Measurements from ENCODE around the gene KRTAP4-9. TPM values are rescaled to one million over a fixed set of nuclear protein-coding genes. Genes with fewer than 3 reads are reported as not detected.

KRTAP4-9 gene
- total and polyA plus RNA-seq, 2 of the 13 experiments (the other 11 are each of a cell fraction or from before 2014, with no cell fraction given): not detected

DNA sequence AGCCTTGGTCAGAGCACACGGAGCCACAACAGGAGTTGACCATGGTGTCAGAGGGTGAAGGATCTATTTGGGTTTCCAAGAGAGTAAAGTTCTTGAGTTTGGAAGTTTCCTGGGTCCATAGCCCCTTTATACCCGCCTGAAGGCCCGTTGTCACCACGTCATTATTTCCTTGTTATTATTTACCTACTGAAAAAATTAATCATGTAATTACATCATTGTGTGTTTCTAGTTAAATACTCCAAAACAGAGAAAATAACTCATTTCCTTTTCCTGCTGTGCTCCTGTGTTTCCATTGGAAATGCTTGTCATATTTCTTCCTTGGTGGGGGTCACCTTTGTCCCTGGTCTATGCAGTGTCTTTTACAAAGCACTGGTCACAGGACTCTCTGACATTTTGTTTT, 7.1 kb upstream of the KRTAP4-9 start, which contains the start of gene KRTAP4-8:
TSS of gene KRTAP4-8 (minus strand) at position 101 of the 400 bp plus-strand sequence. CDS start at position 43, 58 bp downstream.
- ChIA-PET POLR2A (no interaction called here), CTCF (ENCODE audit: low intra/inter-chr PET ratio, low total read pairs) (no interaction called here)
- H3K27ac ChIP-seq (ENCODE audit: extremely low read length, insufficient read depth, low read length): no peak within 1 kb of the TSS
- BruUV-seq (replicated peaks): no TSS peak
- no peak for TF ChIP-seq NCOA1 (CRISPR knock-in tag; IDR thresholded peaks at IDR 0.05)
- H3K9me3 ChIP-seq (ENCODE audit: low read length): no peaks in the 10 kb centered on the region
- ATAC-seq (no peak), FAIRE-seq (no peak), DNase-seq (ENCODE audit: low spot score) (no peak)
- H3K36me3 ChIP-seq (replicated peaks in 1 of 2; ENCODE audit: control insufficient read depth in 1 of 2, insufficient read depth in 2 of 2, low read length in 2 of 2): no peaks in the 10 kb centered on the region
- in situ Hi-C loops (cut with HindIII; ENCODE audit: extremely low pct_ligation_motif_present, low pct_unique_long_range_greater_than_20kb): no loop called here
- peaks cover 0 to 11% of the 10 kb centered on the region in 2 experiments; a peak in 2 of 5 replicates for H3K27me3 ChIP-seq (ENCODE audit: control insufficient read depth in 1 of 2, insufficient read depth in 2 of 2, low read length in 2 of 2)
- 6% methylated on average over 4 of the region's 4 CpGs for WGBS (ENCODE audit: low lambda C conversion rate)
- H3K4me1 ChIP-seq (ENCODE audit: insufficient read depth, low read length): no peaks in the 10 kb centered on the region
- no peak within 1 kb of the TSS for H3K4me3 ChIP-seq (replicated peaks in 1 of 3; ENCODE audit: insufficient read depth in 1 of 3, low read depth in 2 of 3, low read length in 3 of 3)
- no peaks in the 10 kb centered on the region for H3K79me2 ChIP-seq (ENCODE audit: insufficient read depth, low read length)
- intact Hi-C loops (cut with micrococcal nuclease; ENCODE audit: unreplicated experiment): no loop called here
- no peak within 1 kb of the TSS for H3K9ac ChIP-seq (ENCODE audit: insufficient read depth, low read depth, low read length)
- H3K4me2 ChIP-seq (ENCODE audit: low read depth, low read length): no peak within 1 kb of the TSS
- H4K20me1 ChIP-seq (ENCODE audit: insufficient read depth, low read length): no peaks in the 10 kb centered on the region
- no peak within 1 kb of the TSS for H2AFZ ChIP-seq (ENCODE audit: low read length)

- Histone ChIP-seq H3K4me2 (ENCODE audit: low read depth, low read length) (no peak overlapping the region), H3K9me3 (ENCODE audit: low read length) (no peaks in the 10 kb centered on the region), H4K20me1 (ENCODE audit: insufficient read depth, low read length) (no peaks in the 10 kb centered on the region), H3K36me3 (replicated peaks in 1 of 2; ENCODE audit: control insufficient read depth in 1 of 2, insufficient read depth in 2 of 2, low read length in 2 of 2) (no peaks in the 10 kb centered on the region), H3K9ac (ENCODE audit: insufficient read depth, low read depth, low read length) (no peak overlapping the region), H3K27me3 (ENCODE audit: control insufficient read depth in 1 of 2, insufficient read depth in 2 of 2, low read length in 2 of 2) (peaks cover 0 to 11% of the 10 kb centered on the region in 2 experiments; a peak in 2 of 5 replicates), H3K4me3 (replicated peaks in 1 of 3; ENCODE audit: insufficient read depth in 1 of 3, low read depth in 2 of 3, low read length in 3 of 3) (no peak overlapping the region), H3K79me2 (ENCODE audit: insufficient read depth, low read length) (no peaks in the 10 kb centered on the region), H3K4me1 (ENCODE audit: insufficient read depth, low read length) (no peaks in the 10 kb centered on the region), H3K27ac (ENCODE audit: extremely low read length, insufficient read depth, low read length) (no peak overlapping the region), H2AFZ (ENCODE audit: low read length) (no peak overlapping the region)
- ATAC-seq (no peak), DNase-seq (ENCODE audit: low spot score) (no peak), FAIRE-seq (no peak)
- ChIA-PET POLR2A (no interaction called here), CTCF (ENCODE audit: low intra/inter-chr PET ratio, low total read pairs) (no interaction called here)
- no TSS peak for BruUV-seq (replicated peaks)
- in situ Hi-C loops (cut with HindIII; ENCODE audit: extremely low pct_ligation_motif_present, low pct_unique_long_range_greater_than_20kb) (no loop called here), intact Hi-C loops (cut with micrococcal nuclease; ENCODE audit: unreplicated experiment) (no loop called here)
- TF ChIP-seq FOXP4 (CRISPR knock-in tag; IDR thresholded peaks at IDR 0.05) (no peak), MNT (IDR thresholded peaks at IDR 0.05) (no peak), ERF (CRISPR knock-in tag; IDR thresholded peaks at IDR 0.05) (no peak), FOSL2 (CRISPR knock-in tag; IDR thresholded peaks at IDR 0.05) (no peak), BHLHE40 (IDR thresholded peaks at IDR 0.05; ENCODE audit: low read length) (no peak)
- TF ChIP-seq, protein P1, sequence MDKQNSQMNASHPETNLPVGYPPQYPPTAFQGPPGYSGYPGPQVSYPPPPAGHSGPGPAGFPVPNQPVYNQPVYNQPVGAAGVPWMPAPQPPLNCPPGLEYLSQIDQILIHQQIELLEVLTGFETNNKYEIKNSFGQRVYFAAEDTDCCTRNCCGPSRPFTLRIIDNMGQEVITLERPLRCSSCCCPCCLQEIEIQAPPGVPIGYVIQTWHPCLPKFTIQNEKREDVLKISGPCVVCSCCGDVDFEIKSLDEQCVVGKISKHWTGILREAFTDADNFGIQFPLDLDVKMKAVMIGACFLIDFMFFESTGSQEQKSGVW (CRISPR knock-in tag; IDR thresholded peaks at IDR 0.05; ENCODE audit: borderline replicate concordance): no peak
- 23% methylated on average over 6 of the region's 6 CpGs for WGBS (ENCODE audit: low lambda C conversion rate)
These were observed 6.7 kb upstream of the KRTAP4-9 start for GRCh38 chr17:41098481-41098880.

All from HepG2 (cell line).